A549 (cell line): ENCODE results near the gene CADM1.

ENCODE experiments used
- BHLHE40 ChIP-seq: IDR thresholded peaks from 2 replicates; pipeline ENCODE4 v1.6.1; 2012; ENCODE audit warnings: low read depth, low read length, inconsistent platforms
- CEBPB ChIP-seq, 2 experiments: fragments of >200 bp in 1 of 2; sonication (Bioruptor Twin) in 1 of 2; formaldehyde crosslinking in 1 of 2; IDR thresholded peaks; 2 replicates each; pipeline ENCODE4 v1.6.1; 2012 to 2016
- CHD4 ChIP-seq: fragments of 200-600 bp; sonication (generic); IDR thresholded peaks from 2 replicates; pipeline ENCODE4 v1.6.1; 2016; ENCODE audit warnings: antibody characterized with exemption, mild to moderate bottlenecking, borderline replicate concordance
- CTCF ChIP-seq: fragments of >200 bp; sonication (Bioruptor Twin); formaldehyde crosslinking; IDR thresholded peaks from 3 replicates; pipeline ENCODE4 v1.5.1; 2016
- EHMT2 ChIP-seq: fragments of 200-600 bp; sonication (generic); IDR thresholded peaks from 2 replicates; pipeline ENCODE4 v1.6.1; 2016; ENCODE audit warnings: antibody characterized with exemption, low read depth, mild to moderate bottlenecking, moderate library complexity
- EP300 ChIP-seq, 2 experiments: fragments of >200 bp; sonication (Bioruptor Twin); formaldehyde crosslinking; IDR thresholded peaks; 2 replicates in 1 of 2; 3 replicates in 1 of 2; pipeline ENCODE4 v1.6.1; 2016 to 2017
- KDM1A ChIP-seq: fragments of 200-600 bp; sonication (generic); IDR thresholded peaks from 2 replicates; pipeline ENCODE4 v1.6.1; 2016; ENCODE audit warnings: low read depth, mild to moderate bottlenecking
- MAFK ChIP-seq: fragments of 450-650 bp; IDR thresholded peaks from 2 replicates; pipeline ENCODE4 v1.6.1; 2014; ENCODE audit not compliant: partially characterized antibody
- MAZ ChIP-seq: fragments of 150-350 bp; IDR thresholded peaks from 2 replicates; pipeline ENCODE4 v1.6.1; 2014; ENCODE audit warnings: antibody characterized with exemption, low read depth, low read length, borderline replicate concordance
- POLR2A ChIP-seq: IDR thresholded peaks from 2 replicates; pipeline ENCODE4 v1.6.1; 2012; ENCODE audit warnings: mild to moderate bottlenecking, low read length
- RCOR1 ChIP-seq: fragments of 150-350 bp; IDR thresholded peaks from 2 replicates; pipeline ENCODE4 v1.6.1; 2014; ENCODE audit warnings: antibody characterized with exemption, low read length, low read depth
- REST ChIP-seq: fragments of 200-600 bp; sonication (generic); IDR thresholded peaks from 2 replicates; pipeline ENCODE4 v1.6.1; 2016; ENCODE audit warnings: antibody characterized with exemption, mild to moderate bottlenecking, moderate library complexity
- USF2 ChIP-seq: fragments of 450-650 bp; IDR thresholded peaks from 2 replicates; pipeline ENCODE4 v1.6.1; 2014; ENCODE audit warnings: antibody characterized with exemption
- ZFP36 ChIP-seq: fragments of 450-650 bp; IDR thresholded peaks from 2 replicates; pipeline ENCODE4 v1.6.1; 2014; ENCODE audit warnings: borderline replicate concordance; ENCODE audit not compliant: partially characterized antibody

- TF ChIP-seq EHMT2 (no peak), EP300 (IDR thresholded peaks at IDR 0.05) (no peak), CTCF (no peak), POLR2A (no peak), CEBPB (IDR thresholded peaks at IDR 0.05) (no peak), ZFP36 (no peak), KDM1A (no peak), CHD4 (no peak), MAFK (no peak), REST (no peak), RCOR1 (no peak), USF2 (no peak), BHLHE40 (no peak), MAZ (no peak)
Observed at GRCh38 chr11:115462757-115463156, 41.5 kb downstream of the CADM1 start.
